Suppressor macrophage (primary cell): ENCODE results near the gene DHDH.
"Not testable (repeated sequence)": the region's sequence is repeated elsewhere in the genome, so short reads cannot be mapped to it uniquely, and the experiment has no call there.

Experiments used
- DNase-seq, 4 experiments: peaks; one replicate each; pipeline ENCODE4 v3.0.0-alpha.2; 2020 to 2022

DHDH gene

GRCh38 chr19:48918071-48918470 is 15.4 kb upstream of the DHDH start:
- DNase-seq = no peak

- peak in 1 of 4 experiments; percentile 32 for DNase-seq
Observed at GRCh38 chr19:48918801-48919247, 14.7 kb upstream of the DHDH start.

GRCh38 chr19:48919271-48919670 is 14.2 kb upstream of the DHDH start:
- DNase-seq = not testable (repeated sequence)

GRCh38 chr19:48920949-48921348 is 12.6 kb upstream of the DHDH start:
- no peak for DNase-seq

- DNase-seq = no peak
Observed at GRCh38 chr19:48921721-48922500, 11.6 kb upstream of the DHDH start.

GRCh38 chr19:48922548-48923490 is 10.7 kb upstream of the DHDH start:
- no peak for DNase-seq

GRCh38 chr19:48925240-48925843 is 8.2 kb upstream of the DHDH start:
- peak in 1 of 4 experiments; percentile 49 for DNase-seq

- not testable (repeated sequence) for DNase-seq
Observed at GRCh38 chr19:48925890-48926289, 7.6 kb upstream of the DHDH start.

- DNase-seq = peak; percentile 89 to 98 (median 94)
Observed at GRCh38 chr19:48926909-48927308, 6.6 kb upstream of the DHDH start.

GRCh38 chr19:48927692-48928091 is 5.8 kb upstream of the DHDH start:
- DNase-seq = peak; percentile 47 to 78 (median 74)

- DNase-seq = no peak
Observed at GRCh38 chr19:48928164-48929025, 5.1 kb upstream of the DHDH start.

- DNase-seq = peak in 1 of 4 experiments; percentile 36
Observed at GRCh38 chr19:48934837-48935236, 1.3 kb downstream of the DHDH start.

- no peak for DNase-seq
Observed at GRCh38 chr19:48935864-48936263, 2.4 kb downstream of the DHDH start.

- DNase-seq = no peak
Observed at GRCh38 chr19:48938256-48938655, 4.8 kb downstream of the DHDH start.

GRCh38 chr19:48940902-48941301 is 7.4 kb downstream of the DHDH start:
- DNase-seq = no peak

- DNase-seq = no peak
Observed at GRCh38 chr19:48943081-48943480, 9.6 kb downstream of the DHDH start.

- no peak for DNase-seq
Observed at GRCh38 chr19:48945415-48945814, 11.9 kb downstream of the DHDH start.

- no peak for DNase-seq
Observed at GRCh38 chr19:48945817-48946216, 12.3 kb downstream of the DHDH start.

GRCh38 chr19:48946463-48947257 is 13.2 kb downstream of the DHDH start:
- no peak for DNase-seq

- no peak for DNase-seq
Observed at GRCh38 chr19:48947258-48947542, 13.7 kb downstream of the DHDH start.

- DNase-seq = peak in 3 of 4 experiments; percentile 53 to 61 (median 55)
Observed at GRCh38 chr19:48950159-48950558, 16.7 kb downstream of the DHDH start.
